ENCODE measurements around the gene KRTAP12-1.
A peak's percentile ranks its signal among the peaks of the same experiment; 100 is the strongest.
"Not testable (repeated sequence)": the region's sequence is repeated elsewhere in the genome, so short reads cannot be mapped to it uniquely, and the experiment has no call there.

The KRTAP12-1 gene

GRCh38 chr21:44639331-44639655, 42.7 kb downstream of the KRTAP12-1 start:
- H3K27me3 Mint-ChIP-seq (ENCODE audit: low read depth) = peaks cover 23% of the 10 kb centered on the region
- H3K4me1 Mint-ChIP-seq (ENCODE audit: low read depth) = peaks cover 3% of the 10 kb centered on the region
- no peak overlapping the region for H3K4me3 Mint-ChIP-seq

DNA sequence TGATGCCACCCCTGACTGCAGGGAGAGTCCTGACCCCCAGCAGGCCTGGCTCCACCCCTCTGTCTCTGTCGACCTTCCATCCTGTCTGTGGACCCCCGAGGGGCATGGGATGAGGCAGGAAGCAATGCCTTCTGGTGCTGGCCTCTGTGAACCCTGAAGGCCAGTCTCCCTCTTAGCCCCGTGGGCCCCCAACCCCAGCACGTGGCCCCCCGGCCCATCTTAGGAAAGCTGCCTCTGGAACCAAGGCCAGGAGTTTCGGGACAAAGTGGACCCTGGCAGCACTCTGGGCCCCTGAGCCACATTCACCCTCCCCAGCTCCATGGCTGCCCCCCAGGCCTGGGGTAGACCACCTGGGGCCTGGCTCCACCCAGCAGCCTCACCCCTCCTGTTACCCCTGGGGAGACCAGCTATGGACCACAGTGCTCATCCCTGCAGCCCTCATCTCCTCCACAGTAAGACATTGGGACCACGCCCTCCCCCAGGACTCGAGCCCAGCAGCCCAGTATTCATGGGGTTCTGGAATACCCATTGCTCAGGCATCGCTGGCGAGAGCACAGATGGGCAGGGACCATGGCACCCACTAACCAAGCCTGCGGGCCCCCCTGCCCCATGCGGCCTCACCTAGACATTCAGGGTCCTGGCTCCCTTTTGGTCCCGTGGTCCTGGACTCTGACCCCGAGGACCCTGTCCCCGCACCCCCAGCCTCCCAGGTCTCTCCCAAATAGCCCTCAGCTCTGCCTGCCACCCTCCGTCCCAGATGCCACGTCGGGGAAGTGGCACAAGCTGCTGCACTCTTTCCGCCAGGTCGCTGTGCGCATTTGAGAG, 43.2 kb downstream of the KRTAP12-1 start:
- Mint-ChIP-seq H3K9me3 (peaks cover 45% of the 10 kb centered on the region), H3K27me3 (ENCODE audit: low read depth) (peaks cover 29% of the 10 kb centered on the region), H3K36me3 (ENCODE audit: low read depth) (peaks cover 13% of the 10 kb centered on the region), H3K27ac (peak overlapping the region; percentile 36)
- H3K4me1 Mint-ChIP-seq (ENCODE audit: low read depth); H3K4me3 Mint-ChIP-seq: not testable (repeated sequence)

More at GRCh38 chr21:44639331-44639655, 42.7 kb downstream of the KRTAP12-1 start:
- peak overlapping the region; percentile 36 for H3K27ac Mint-ChIP-seq
- peaks cover 15% of the 10 kb centered on the region for H3K36me3 Mint-ChIP-seq (ENCODE audit: low read depth)
- peaks cover 48% of the 10 kb centered on the region for H3K9me3 Mint-ChIP-seq

DNA sequence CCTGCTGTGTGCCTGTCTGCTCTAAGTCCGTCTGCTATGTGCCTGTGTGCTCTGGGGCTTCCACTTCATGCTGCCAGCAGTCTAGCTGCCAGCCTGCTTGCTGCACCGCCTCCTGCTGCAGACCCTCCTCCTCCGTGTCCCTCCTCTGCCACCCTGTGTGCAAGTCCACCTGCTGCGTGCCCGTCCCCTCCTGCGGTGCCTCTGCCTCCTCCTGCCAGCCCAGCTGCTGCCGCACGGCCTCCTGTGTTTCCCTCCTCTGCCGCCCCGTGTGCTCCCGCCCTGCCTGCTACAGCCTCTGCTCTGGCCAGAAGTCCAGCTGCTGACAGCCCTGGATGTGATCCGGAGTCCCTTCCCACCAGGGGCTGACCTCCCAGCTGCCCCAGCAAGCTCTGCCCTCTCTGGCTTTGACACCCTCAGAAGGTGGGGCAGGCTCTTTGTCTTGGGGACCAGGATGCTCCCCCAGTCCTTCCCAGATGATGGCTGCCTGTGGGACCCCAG, 44.1 kb downstream of the KRTAP12-1 start:
- Mint-ChIP-seq H3K27ac (peak overlapping the region; percentile 55), H3K9me3 (peaks cover 43% of the 10 kb centered on the region), H3K27me3 (ENCODE audit: low read depth) (peaks cover 36% of the 10 kb centered on the region), H3K36me3 (ENCODE audit: low read depth) (peaks cover 16% of the 10 kb centered on the region)
- not testable (repeated sequence) for H3K4me3 Mint-ChIP-seq; H3K4me1 Mint-ChIP-seq (ENCODE audit: low read depth)

GRCh38 chr21:44637018-44637850, 44.7 kb downstream of the KRTAP12-1 start, which contains the start of gene KRTAP10-10:
Gene KRTAP10-10, plus strand, starts transcription at chr21:44637356. Its CDS starts 62 bp downstream, at chr21:44637418.
- H3K9me3 Mint-ChIP-seq = peaks cover 44% of the 10 kb centered on the region
- H3K27me3 Mint-ChIP-seq (ENCODE audit: low read depth) = peaks cover 36% of the 10 kb centered on the region
- peak within 1 kb of the TSS; percentile 55 for H3K27ac Mint-ChIP-seq
- H3K36me3 Mint-ChIP-seq (ENCODE audit: low read depth) = peaks cover 14% of the 10 kb centered on the region
- H3K4me1 Mint-ChIP-seq (ENCODE audit: low read depth) = no peaks in the 10 kb centered on the region
- no peak within 1 kb of the TSS for H3K4me3 Mint-ChIP-seq

GRCh38 chr21:44636209-44637017, 45.5 kb downstream of the KRTAP12-1 start:
- Mint-ChIP-seq H3K9me3 (peaks cover 45% of the 10 kb centered on the region), H3K4me1 (ENCODE audit: low read depth) (no peaks in the 10 kb centered on the region), H3K27me3 (ENCODE audit: low read depth) (peaks cover 41% of the 10 kb centered on the region), H3K4me3 (no peak overlapping the region), H3K27ac (no peak overlapping the region), H3K36me3 (ENCODE audit: low read depth) (peaks cover 17% of the 10 kb centered on the region)

DNA sequence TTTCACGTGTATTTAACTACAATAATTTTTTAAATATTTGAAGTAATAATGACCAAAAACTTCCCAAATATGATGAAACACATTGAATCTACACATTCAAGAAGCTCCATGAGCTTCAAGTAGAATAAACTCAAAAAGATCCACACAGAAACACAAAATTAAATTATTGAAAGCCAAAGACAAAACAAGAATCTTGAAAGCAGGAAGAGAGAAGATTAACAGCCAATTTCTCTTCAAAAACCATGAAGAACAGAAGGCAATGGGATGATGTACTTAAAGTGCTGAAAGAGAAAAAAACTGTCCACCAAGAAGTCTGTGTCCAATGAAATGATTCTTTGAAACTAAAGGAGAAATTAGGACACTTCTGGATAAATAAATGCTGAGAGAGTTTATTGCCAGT, 49.9 kb downstream of the KRTAP12-1 start:
- Mint-ChIP-seq H3K9me3 (peaks cover 45% of the 10 kb centered on the region), H3K4me1 (ENCODE audit: low read depth) (peaks cover 6% of the 10 kb centered on the region), H3K27me3 (ENCODE audit: low read depth) (peaks cover 46% of the 10 kb centered on the region), H3K27ac (no peak overlapping the region), H3K36me3 (ENCODE audit: low read depth) (peaks cover 21% of the 10 kb centered on the region), H3K4me3 (no peak overlapping the region)
